Coronary artery (tissue), 2 donors: ENCODE measurements around the gene SLC24A3.

Source experiments
- DNase-seq: peaks from one replicate; pipeline ENCODE4 v3.0.0-alpha.2; 2017; ENCODE audit warnings: low spot score
- H3K27ac ChIP-seq, 2 donors: fragments of 200-600 bp; sonication (generic); one replicate each; pipeline ENCODE4 v1.5.1; 2016 to 2019
- H3K4me3 ChIP-seq: fragments of 200-600 bp; sonication (generic); 2 replicates; pipeline ENCODE4 v1.5.1; 2016; ENCODE audit warnings: mild to moderate bottlenecking, moderate library complexity
- CTCF ChIP-seq: fragments of 200-600 bp; sonication (generic); IDR thresholded peaks from one replicate; pipeline ENCODE4 v1.5.1; 2019; ENCODE audit warnings: antibody characterized with exemption

SLC24A3 gene

GRCh38 chr20:19368351-19368750, 155.9 kb downstream of the SLC24A3 start:
- Histone ChIP-seq H3K27ac (no peak overlapping the region), H3K4me3 (no peak overlapping the region)
- DNase-seq: no peak
- no peak for TF ChIP-seq CTCF

- H3K4me3 ChIP-seq: no peak overlapping the region
- H3K27ac ChIP-seq: no peak overlapping the region
- no peak for TF ChIP-seq CTCF
- no peak for DNase-seq
Measured at GRCh38 chr20:19370076-19371075, 157.9 kb downstream of the SLC24A3 start.

GRCh38 chr20:19371112-19371511, 158.7 kb downstream of the SLC24A3 start:
- no peak for DNase-seq
- no peak overlapping the region for H3K27ac ChIP-seq
- no peak overlapping the region for H3K4me3 ChIP-seq
- TF ChIP-seq CTCF: no peak

GRCh38 chr20:19374216-19374615, 161.8 kb downstream of the SLC24A3 start:
- no peak overlapping the region for H3K4me3 ChIP-seq
- DNase-seq: no peak
- TF ChIP-seq CTCF: no peak

GRCh38 chr20:19375395-19375794, 163.0 kb downstream of the SLC24A3 start:
- TF ChIP-seq CTCF: no peak
- Histone ChIP-seq H3K27ac (no peak overlapping the region), H3K4me3 (no peak overlapping the region)
- DNase-seq: no peak

More at GRCh38 chr20:19374216-19374615, 161.8 kb downstream of the SLC24A3 start:
- H3K27ac ChIP-seq: no peak overlapping the region

GRCh38 chr20:19375801-19376200, 163.4 kb downstream of the SLC24A3 start:
- DNase-seq: no peak
- Histone ChIP-seq H3K4me3 (no peak overlapping the region), H3K27ac (no peak overlapping the region)
- no peak for TF ChIP-seq CTCF
